ENCODE results near the gene YWHAH.

The YWHAH gene

GRCh38 chr22:31912407-31912743 is 32.0 kb upstream of the YWHAH start:
- H3K27ac Mint-ChIP-seq, result no peak overlapping the region
- no peak overlapping the region for H3K4me3 Mint-ChIP-seq

GRCh38 chr22:31915586-31915985 is 28.7 kb upstream of the YWHAH start:
- Mint-ChIP-seq H3K4me1 (ENCODE audit: low read depth) (peaks cover 12% of the 10 kb centered on the region), H3K9me3 (no peaks in the 10 kb centered on the region), H3K27ac (no peak overlapping the region), H3K36me3 (ENCODE audit: low read depth) (peaks cover 2% of the 10 kb centered on the region), H3K4me3 (no peak overlapping the region), H3K27me3 (no peaks in the 10 kb centered on the region)
- no peak for DNase-seq

More at GRCh38 chr22:31912407-31912743, 32.0 kb upstream of the YWHAH start:
- no peaks in the 10 kb centered on the region for H3K9me3 Mint-ChIP-seq
- peaks cover 20% of the 10 kb centered on the region for H3K36me3 Mint-ChIP-seq (ENCODE audit: low read depth)
- no peaks in the 10 kb centered on the region for H3K27me3 Mint-ChIP-seq
- no peak for DNase-seq
- peaks cover 7% of the 10 kb centered on the region for H3K4me1 Mint-ChIP-seq (ENCODE audit: low read depth)

- Mint-ChIP-seq H3K4me3 (no peak overlapping the region), H3K36me3 (ENCODE audit: low read depth) (no peaks in the 10 kb centered on the region), H3K27ac (peak overlapping the region; percentile 27), H3K9me3 (no peaks in the 10 kb centered on the region), H3K4me1 (ENCODE audit: low read depth) (peaks cover 12% of the 10 kb centered on the region), H3K27me3 (no peaks in the 10 kb centered on the region)
- no peak for DNase-seq
Observed at GRCh38 chr22:31917227-31917921, 27.0 kb upstream of the YWHAH start.

GRCh38 chr22:31919730-31920129 is 24.6 kb upstream of the YWHAH start:
- Mint-ChIP-seq H3K4me1 (ENCODE audit: low read depth) (peaks cover 15% of the 10 kb centered on the region), H3K27me3 (peaks cover 6% of the 10 kb centered on the region), H3K4me3 (no peak overlapping the region), H3K36me3 (ENCODE audit: low read depth) (no peaks in the 10 kb centered on the region), H3K9me3 (no peaks in the 10 kb centered on the region), H3K27ac (no peak overlapping the region)
- DNase-seq, result no peak

GRCh38 chr22:31920306-31920705 is 24.0 kb upstream of the YWHAH start:
- no peak overlapping the region for H3K27ac Mint-ChIP-seq
- no peaks in the 10 kb centered on the region for H3K36me3 Mint-ChIP-seq (ENCODE audit: low read depth)
- no peaks in the 10 kb centered on the region for H3K9me3 Mint-ChIP-seq
- no peak overlapping the region for H3K4me3 Mint-ChIP-seq
- DNase-seq, result no peak
- H3K4me1 Mint-ChIP-seq (ENCODE audit: low read depth), result peaks cover 15% of the 10 kb centered on the region
- H3K27me3 Mint-ChIP-seq, result peaks cover 12% of the 10 kb centered on the region

- Mint-ChIP-seq H3K4me3 (no peak overlapping the region), H3K36me3 (ENCODE audit: low read depth) (no peaks in the 10 kb centered on the region), H3K27me3 (peaks cover 12% of the 10 kb centered on the region), H3K27ac (no peak overlapping the region), H3K9me3 (no peaks in the 10 kb centered on the region), H3K4me1 (ENCODE audit: low read depth) (peaks cover 15% of the 10 kb centered on the region)
- no peak for DNase-seq
Observed at GRCh38 chr22:31921106-31921505, 23.2 kb upstream of the YWHAH start.

- Mint-ChIP-seq H3K27me3 (peaks cover 19% of the 10 kb centered on the region), H3K27ac (no peak overlapping the region), H3K4me1 (ENCODE audit: low read depth) (peaks cover 7% of the 10 kb centered on the region), H3K9me3 (no peaks in the 10 kb centered on the region), H3K4me3 (no peak overlapping the region), H3K36me3 (ENCODE audit: low read depth) (no peaks in the 10 kb centered on the region)
- no peak for DNase-seq
Observed at GRCh38 chr22:31922534-31922933, 21.8 kb upstream of the YWHAH start.

GRCh38 chr22:31923136-31923535 is 21.2 kb upstream of the YWHAH start:
- Mint-ChIP-seq H3K27me3 (peaks cover 20% of the 10 kb centered on the region), H3K4me3 (no peak overlapping the region), H3K4me1 (ENCODE audit: low read depth) (peaks cover 4% of the 10 kb centered on the region), H3K9me3 (no peaks in the 10 kb centered on the region), H3K36me3 (ENCODE audit: low read depth) (no peaks in the 10 kb centered on the region), H3K27ac (no peak overlapping the region)
- DNase-seq, result no peak

GRCh38 chr22:31923747-31924146 is 20.6 kb upstream of the YWHAH start:
- Mint-ChIP-seq H3K27me3 (peaks cover 20% of the 10 kb centered on the region), H3K9me3 (no peaks in the 10 kb centered on the region), H3K4me3 (no peak overlapping the region), H3K27ac (no peak overlapping the region), H3K4me1 (ENCODE audit: low read depth) (peaks cover 4% of the 10 kb centered on the region), H3K36me3 (ENCODE audit: low read depth) (no peaks in the 10 kb centered on the region)
- no peak for DNase-seq

- Mint-ChIP-seq H3K27me3 (peaks cover 25% of the 10 kb centered on the region), H3K27ac (no peak overlapping the region), H3K4me3 (no peak overlapping the region), H3K4me1 (ENCODE audit: low read depth) (peaks cover 4% of the 10 kb centered on the region), H3K9me3 (no peaks in the 10 kb centered on the region), H3K36me3 (ENCODE audit: low read depth) (no peaks in the 10 kb centered on the region)
- no peak for DNase-seq
Observed at GRCh38 chr22:31925056-31925455, 19.3 kb upstream of the YWHAH start.

GRCh38 chr22:31926024-31926423 is 18.3 kb upstream of the YWHAH start:
- no peak for DNase-seq
- Mint-ChIP-seq H3K27me3 (peaks cover 25% of the 10 kb centered on the region), H3K9me3 (no peaks in the 10 kb centered on the region), H3K36me3 (ENCODE audit: low read depth) (no peaks in the 10 kb centered on the region), H3K4me1 (ENCODE audit: low read depth) (peaks cover 4% of the 10 kb centered on the region), H3K27ac (no peak overlapping the region), H3K4me3 (no peak overlapping the region)

- Mint-ChIP-seq H3K4me1 (ENCODE audit: low read depth) (peaks cover 4% of the 10 kb centered on the region), H3K36me3 (ENCODE audit: low read depth) (no peaks in the 10 kb centered on the region), H3K27ac (no peak overlapping the region), H3K27me3 (peaks cover 25% of the 10 kb centered on the region), H3K9me3 (no peaks in the 10 kb centered on the region), H3K4me3 (no peak overlapping the region)
- no peak for DNase-seq
Observed at GRCh38 chr22:31926969-31927368, 17.4 kb upstream of the YWHAH start.

GRCh38 chr22:31927562-31927961 is 16.8 kb upstream of the YWHAH start:
- Mint-ChIP-seq H3K27ac (no peak overlapping the region), H3K36me3 (ENCODE audit: low read depth) (no peaks in the 10 kb centered on the region), H3K4me1 (ENCODE audit: low read depth) (peaks cover 4% of the 10 kb centered on the region), H3K9me3 (no peaks in the 10 kb centered on the region), H3K27me3 (peaks cover 24% of the 10 kb centered on the region), H3K4me3 (no peak overlapping the region)
- no peak for DNase-seq

- H3K27me3 Mint-ChIP-seq, result peaks cover 19% of the 10 kb centered on the region
- no peaks in the 10 kb centered on the region for H3K4me1 Mint-ChIP-seq (ENCODE audit: low read depth)
- H3K27ac Mint-ChIP-seq, result no peak overlapping the region
- no peaks in the 10 kb centered on the region for H3K36me3 Mint-ChIP-seq (ENCODE audit: low read depth)
- no peaks in the 10 kb centered on the region for H3K9me3 Mint-ChIP-seq
- DNase-seq, result no peak
- H3K4me3 Mint-ChIP-seq, result no peak overlapping the region
Observed at GRCh38 chr22:31929167-31929930, 15.0 kb upstream of the YWHAH start.

GRCh38 chr22:31932863-31933262 is 11.5 kb upstream of the YWHAH start:
- no peak for DNase-seq
- no peaks in the 10 kb centered on the region for H3K9me3 Mint-ChIP-seq
- no peak overlapping the region for H3K27ac Mint-ChIP-seq
- H3K4me3 Mint-ChIP-seq, result no peak overlapping the region
- peaks cover 5% of the 10 kb centered on the region for H3K27me3 Mint-ChIP-seq
- no peaks in the 10 kb centered on the region for H3K4me1 Mint-ChIP-seq (ENCODE audit: low read depth)
- no peaks in the 10 kb centered on the region for H3K36me3 Mint-ChIP-seq (ENCODE audit: low read depth)
